Measurements from ENCODE around the gene ANK2. TPM values are rescaled to one million over a fixed set of nuclear protein-coding genes. Genes with fewer than 3 reads are reported as not detected.

The ANK2 gene
- total and polyA plus RNA-seq, 4 donors = 0.32 to 2.2 (median 1.0) TPM

DNA sequence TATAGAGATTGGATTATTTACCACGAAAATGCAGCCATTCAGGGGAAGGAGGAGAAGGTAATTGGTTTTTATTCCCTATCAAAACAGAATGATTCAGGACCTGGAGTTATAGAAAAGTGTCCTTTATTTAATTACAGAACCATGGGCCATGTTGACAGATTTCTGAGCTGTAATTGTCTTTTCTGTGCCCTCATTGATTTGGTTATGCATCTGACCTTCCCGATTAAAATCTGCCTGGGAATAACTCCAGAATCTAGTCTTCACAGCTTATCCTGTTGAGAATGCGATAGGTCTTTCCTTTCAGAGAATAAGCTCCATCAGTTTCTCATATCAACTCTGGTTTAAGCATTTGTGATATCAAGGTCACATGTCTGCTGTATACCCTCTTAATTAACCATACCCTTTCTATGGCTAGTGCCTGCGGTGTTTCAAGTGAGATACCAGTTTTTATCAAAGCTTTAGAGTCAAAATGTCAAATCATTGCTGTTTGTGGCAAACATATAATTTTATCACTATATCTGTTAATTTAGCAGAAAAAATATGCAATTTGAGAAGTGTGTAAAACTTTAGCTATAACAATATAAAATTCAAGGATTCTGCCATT, 37.2 kb upstream of the ANK2 start:
- H3K4me1 ChIP-seq (ENCODE audit: control insufficient read depth in 4 of 4, insufficient read depth in 4 of 4, low read length in 3 of 4) = no peaks in the 10 kb centered on the region
- no peak overlapping the region for H3K4me3 ChIP-seq (ENCODE audit: low read depth in 1 of 3, low read length in 3 of 3)
- 79% methylated on average over 4 of the region's 4 CpGs for WGBS
- no peaks in the 10 kb centered on the region for H3K36me3 ChIP-seq (ENCODE audit: control insufficient read depth in 4 of 4, insufficient read depth in 3 of 4, low read depth in 1 of 4, low read length in 3 of 4)
- H3K9me3 ChIP-seq (ENCODE audit: control insufficient read depth in 4 of 4, low read length in 3 of 4) = no peaks in the 10 kb centered on the region
- H3K27ac ChIP-seq (ENCODE audit: low read depth in 1 of 2, low read length in 2 of 2) = no peak overlapping the region
- DNase-seq (ENCODE audit: low spot score) = no peak
- H3K9ac ChIP-seq (ENCODE audit: low read depth in 1 of 2, low read length in 2 of 2) = no peak overlapping the region
- no peak for TF ChIP-seq EGR1 (IDR thresholded peaks at IDR 0.05; ENCODE audit: low read depth in 2 of 2)
- TF ChIP-seq RXRA (IDR thresholded peaks at IDR 0.05) = no peak
- TF ChIP-seq, protein P1, sequence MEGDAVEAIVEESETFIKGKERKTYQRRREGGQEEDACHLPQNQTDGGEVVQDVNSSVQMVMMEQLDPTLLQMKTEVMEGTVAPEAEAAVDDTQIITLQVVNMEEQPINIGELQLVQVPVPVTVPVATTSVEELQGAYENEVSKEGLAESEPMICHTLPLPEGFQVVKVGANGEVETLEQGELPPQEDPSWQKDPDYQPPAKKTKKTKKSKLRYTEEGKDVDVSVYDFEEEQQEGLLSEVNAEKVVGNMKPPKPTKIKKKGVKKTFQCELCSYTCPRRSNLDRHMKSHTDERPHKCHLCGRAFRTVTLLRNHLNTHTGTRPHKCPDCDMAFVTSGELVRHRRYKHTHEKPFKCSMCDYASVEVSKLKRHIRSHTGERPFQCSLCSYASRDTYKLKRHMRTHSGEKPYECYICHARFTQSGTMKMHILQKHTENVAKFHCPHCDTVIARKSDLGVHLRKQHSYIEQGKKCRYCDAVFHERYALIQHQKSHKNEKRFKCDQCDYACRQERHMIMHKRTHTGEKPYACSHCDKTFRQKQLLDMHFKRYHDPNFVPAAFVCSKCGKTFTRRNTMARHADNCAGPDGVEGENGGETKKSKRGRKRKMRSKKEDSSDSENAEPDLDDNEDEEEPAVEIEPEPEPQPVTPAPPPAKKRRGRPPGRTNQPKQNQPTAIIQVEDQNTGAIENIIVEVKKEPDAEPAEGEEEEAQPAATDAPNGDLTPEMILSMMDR (IDR thresholded peaks at IDR 0.05; ENCODE audit: low read depth, low read length, missing input control) = no peak
- TF ChIP-seq YY1 (IDR thresholded peaks at IDR 0.05) = no peak
- no peak for TF ChIP-seq JUND (IDR thresholded peaks at IDR 0.05)
- TF ChIP-seq, protein P2, sequence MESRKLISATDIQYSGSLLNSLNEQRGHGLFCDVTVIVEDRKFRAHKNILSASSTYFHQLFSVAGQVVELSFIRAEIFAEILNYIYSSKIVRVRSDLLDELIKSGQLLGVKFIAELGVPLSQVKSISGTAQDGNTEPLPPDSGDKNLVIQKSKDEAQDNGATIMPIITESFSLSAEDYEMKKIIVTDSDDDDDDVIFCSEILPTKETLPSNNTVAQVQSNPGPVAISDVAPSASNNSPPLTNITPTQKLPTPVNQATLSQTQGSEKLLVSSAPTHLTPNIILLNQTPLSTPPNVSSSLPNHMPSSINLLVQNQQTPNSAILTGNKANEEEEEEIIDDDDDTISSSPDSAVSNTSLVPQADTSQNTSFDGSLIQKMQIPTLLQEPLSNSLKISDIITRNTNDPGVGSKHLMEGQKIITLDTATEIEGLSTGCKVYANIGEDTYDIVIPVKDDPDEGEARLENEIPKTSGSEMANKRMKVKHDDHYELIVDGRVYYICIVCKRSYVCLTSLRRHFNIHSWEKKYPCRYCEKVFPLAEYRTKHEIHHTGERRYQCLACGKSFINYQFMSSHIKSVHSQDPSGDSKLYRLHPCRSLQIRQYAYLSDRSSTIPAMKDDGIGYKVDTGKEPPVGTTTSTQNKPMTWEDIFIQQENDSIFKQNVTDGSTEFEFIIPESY (IDR thresholded peaks at IDR 0.05) = no peak
- TF ChIP-seq GABPA (IDR thresholded peaks at IDR 0.05 in 1 of 2, conservative IDR thresholded peaks at IDR 0.05 in 1 of 2) = no peak
- TF ChIP-seq, protein P3, sequence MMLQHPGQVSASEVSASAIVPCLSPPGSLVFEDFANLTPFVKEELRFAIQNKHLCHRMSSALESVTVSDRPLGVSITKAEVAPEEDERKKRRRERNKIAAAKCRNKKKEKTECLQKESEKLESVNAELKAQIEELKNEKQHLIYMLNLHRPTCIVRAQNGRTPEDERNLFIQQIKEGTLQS (IDR thresholded peaks at IDR 0.05) = no peak
- TF ChIP-seq NR2F2 (IDR thresholded peaks at IDR 0.05) = no peak
- no peak for TF ChIP-seq TAF1 (conservative IDR thresholded peaks at IDR 0.05)
- no peak for TF ChIP-seq HNF4A (conservative IDR thresholded peaks at IDR 0.05)
- no peak for TF ChIP-seq SP1 (IDR thresholded peaks at IDR 0.05)
- TF ChIP-seq HNF4G (IDR thresholded peaks at IDR 0.05) = no peak
- H3K27me3 ChIP-seq (ENCODE audit: control insufficient read depth in 4 of 4, insufficient read depth in 4 of 4, low read length in 3 of 4) = no peaks in the 10 kb centered on the region

DNA sequence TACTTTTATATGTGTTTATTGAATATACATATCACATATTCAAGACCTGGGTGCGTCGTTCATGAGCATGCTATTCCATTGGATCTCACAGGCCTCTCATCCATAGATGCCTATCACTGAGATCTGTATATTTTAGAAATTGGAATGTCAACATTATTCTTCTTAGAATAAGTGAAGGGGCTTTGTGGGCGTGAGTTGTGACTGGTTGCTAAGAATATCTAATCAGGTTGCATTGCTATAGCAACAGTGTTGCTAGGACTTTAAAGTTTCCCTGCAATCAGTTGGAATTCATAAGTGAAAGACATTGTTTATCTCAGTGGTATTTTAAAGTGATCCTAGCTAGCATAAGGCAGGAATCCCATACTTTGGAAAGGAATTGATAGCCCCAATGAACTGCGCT, 36.7 kb upstream of the ANK2 start:
- Histone ChIP-seq H3K27ac (ENCODE audit: low read depth in 1 of 2, low read length in 2 of 2) (no peak overlapping the region), H3K9ac (ENCODE audit: low read depth in 1 of 2, low read length in 2 of 2) (no peak overlapping the region), H3K9me3 (ENCODE audit: control insufficient read depth in 4 of 4, low read length in 3 of 4) (no peaks in the 10 kb centered on the region), H3K4me3 (ENCODE audit: low read depth in 1 of 3, low read length in 3 of 3) (no peak overlapping the region), H3K4me1 (ENCODE audit: control insufficient read depth in 4 of 4, insufficient read depth in 4 of 4, low read length in 3 of 4) (no peaks in the 10 kb centered on the region), H3K36me3 (ENCODE audit: control insufficient read depth in 4 of 4, insufficient read depth in 3 of 4, low read depth in 1 of 4, low read length in 3 of 4) (no peaks in the 10 kb centered on the region), H3K27me3 (ENCODE audit: control insufficient read depth in 4 of 4, insufficient read depth in 4 of 4, low read length in 3 of 4) (no peaks in the 10 kb centered on the region)
- WGBS = 87% methylated on average over 4 of the region's 4 CpGs
- TF ChIP-seq GABPA (IDR thresholded peaks at IDR 0.05 in 1 of 2, conservative IDR thresholded peaks at IDR 0.05 in 1 of 2) = no peak
- TF ChIP-seq, protein P2 (IDR thresholded peaks at IDR 0.05) = no peak
- no peak for TF ChIP-seq EGR1 (IDR thresholded peaks at IDR 0.05; ENCODE audit: low read depth in 2 of 2)
- TF ChIP-seq FOXA2 (IDR thresholded peaks at IDR 0.05) = no peak
- no peak for TF ChIP-seq SP1 (IDR thresholded peaks at IDR 0.05)
- TF ChIP-seq, protein P4, sequence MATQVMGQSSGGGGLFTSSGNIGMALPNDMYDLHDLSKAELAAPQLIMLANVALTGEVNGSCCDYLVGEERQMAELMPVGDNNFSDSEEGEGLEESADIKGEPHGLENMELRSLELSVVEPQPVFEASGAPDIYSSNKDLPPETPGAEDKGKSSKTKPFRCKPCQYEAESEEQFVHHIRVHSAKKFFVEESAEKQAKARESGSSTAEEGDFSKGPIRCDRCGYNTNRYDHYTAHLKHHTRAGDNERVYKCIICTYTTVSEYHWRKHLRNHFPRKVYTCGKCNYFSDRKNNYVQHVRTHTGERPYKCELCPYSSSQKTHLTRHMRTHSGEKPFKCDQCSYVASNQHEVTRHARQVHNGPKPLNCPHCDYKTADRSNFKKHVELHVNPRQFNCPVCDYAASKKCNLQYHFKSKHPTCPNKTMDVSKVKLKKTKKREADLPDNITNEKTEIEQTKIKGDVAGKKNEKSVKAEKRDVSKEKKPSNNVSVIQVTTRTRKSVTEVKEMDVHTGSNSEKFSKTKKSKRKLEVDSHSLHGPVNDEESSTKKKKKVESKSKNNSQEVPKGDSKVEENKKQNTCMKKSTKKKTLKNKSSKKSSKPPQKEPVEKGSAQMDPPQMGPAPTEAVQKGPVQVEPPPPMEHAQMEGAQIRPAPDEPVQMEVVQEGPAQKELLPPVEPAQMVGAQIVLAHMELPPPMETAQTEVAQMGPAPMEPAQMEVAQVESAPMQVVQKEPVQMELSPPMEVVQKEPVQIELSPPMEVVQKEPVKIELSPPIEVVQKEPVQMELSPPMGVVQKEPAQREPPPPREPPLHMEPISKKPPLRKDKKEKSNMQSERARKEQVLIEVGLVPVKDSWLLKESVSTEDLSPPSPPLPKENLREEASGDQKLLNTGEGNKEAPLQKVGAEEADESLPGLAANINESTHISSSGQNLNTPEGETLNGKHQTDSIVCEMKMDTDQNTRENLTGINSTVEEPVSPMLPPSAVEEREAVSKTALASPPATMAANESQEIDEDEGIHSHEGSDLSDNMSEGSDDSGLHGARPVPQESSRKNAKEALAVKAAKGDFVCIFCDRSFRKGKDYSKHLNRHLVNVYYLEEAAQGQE (IDR thresholded peaks at IDR 0.05) = no peak
- TF ChIP-seq FOXA1 (IDR thresholded peaks at IDR 0.05) = no peak
- TF ChIP-seq RXRA (IDR thresholded peaks at IDR 0.05) = no peak
- TF ChIP-seq TAF1 (conservative IDR thresholded peaks at IDR 0.05) = no peak
- TF ChIP-seq, protein P1 (IDR thresholded peaks at IDR 0.05; ENCODE audit: low read depth, low read length, missing input control) = no peak
- TF ChIP-seq, protein P3 (IDR thresholded peaks at IDR 0.05) = no peak
- TF ChIP-seq JUND (IDR thresholded peaks at IDR 0.05) = no peak
- no peak for TF ChIP-seq NR2F2 (IDR thresholded peaks at IDR 0.05)
- no peak for TF ChIP-seq YY1 (IDR thresholded peaks at IDR 0.05)
- TF ChIP-seq, protein P5, sequence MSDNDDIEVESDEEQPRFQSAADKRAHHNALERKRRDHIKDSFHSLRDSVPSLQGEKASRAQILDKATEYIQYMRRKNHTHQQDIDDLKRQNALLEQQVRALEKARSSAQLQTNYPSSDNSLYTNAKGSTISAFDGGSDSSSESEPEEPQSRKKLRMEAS (IDR thresholded peaks at IDR 0.05) = no peak
- no peak for TF ChIP-seq HNF4G (IDR thresholded peaks at IDR 0.05)
- DNase-seq (ENCODE audit: low spot score) = no peak

Measured in liver (tissue), 9 donors.